Lung (tissue), 12 donors: ENCODE data around the gene INTS3. TPM values are rescaled to one million over a fixed set of nuclear protein-coding genes. Genes with fewer than 3 reads are reported as not detected.

Experiments used
- ATAC-seq: fragments of 200-7000 bp; cut with Tn5 transposase; one replicate; pipeline ENCODE4 v1.9.1; 2020; ENCODE audit warnings: moderate number of reproducible peaks; ENCODE audit not compliant: insufficient read depth, low FRiP score
- DNase-seq, 3 donors: peaks; one replicate each; pipeline ENCODE4 v3.0.0-alpha.2; 2013 to 2017
- H3K27ac ChIP-seq, 2 donors: one replicate each; pipeline ENCODE4 v1.5.1; 2013; ENCODE audit warnings: mild to moderate bottlenecking in 2 of 2, moderate library complexity in 2 of 2, control low read depth in 1 of 2, inconsistent platforms in 1 of 2, low read depth in 1 of 2, low read length in 1 of 2
- H3K27me3 ChIP-seq, 3 donors: one replicate each; pipeline ENCODE4 v1.5.1; 2013; ENCODE audit warnings: low read length in 2 of 3; ENCODE audit not compliant: control insufficient read depth in 3 of 3, insufficient read depth in 3 of 3
- H3K36me3 ChIP-seq, 4 donors: one replicate each; pipeline ENCODE4 v1.5.1; 2013; ENCODE audit warnings: low read length in 4 of 4, mild to moderate bottlenecking in 1 of 4, moderate library complexity in 1 of 4; ENCODE audit not compliant: control insufficient read depth in 4 of 4, insufficient read depth in 4 of 4
- H3K4me1 ChIP-seq, 5 donors: one replicate each; pipeline ENCODE4 v1.5.1; 2013; ENCODE audit warnings: low read length in 5 of 5, mild to moderate bottlenecking in 2 of 5, moderate library complexity in 1 of 5; ENCODE audit not compliant: control insufficient read depth in 5 of 5, insufficient read depth in 5 of 5
- H3K4me3 ChIP-seq: one replicate; pipeline ENCODE4 v1.5.1; 2013; ENCODE audit warnings: mild to moderate bottlenecking, control low read depth, moderate library complexity
- H3K9ac ChIP-seq, 2 donors: one replicate each; pipeline ENCODE4 v1.5.1; 2013; ENCODE audit warnings: low read length in 2 of 2, control low read depth in 1 of 2; ENCODE audit not compliant: insufficient read depth in 1 of 2
- H3K9me3 ChIP-seq, 4 donors: one replicate each; pipeline ENCODE4 v1.5.1; 2013; ENCODE audit warnings: low read length in 3 of 4, mild to moderate bottlenecking in 1 of 4, moderate library complexity in 1 of 4; ENCODE audit not compliant: control insufficient read depth in 4 of 4, insufficient read depth in 3 of 4
- WGBS, 2 donors: extraction: QIAGEN DNeasy Blood & Tissue Kit; methylation state at CpG; one replicate each; pipeline ENCODE4 v1.1.7; 2013; 5-methylcytosine and 5-hydroxymethylcytosine counted together
- polyA plus RNA-seq, 2 donors: library from polyadenylated mRNA; stranded (reverse); fragments of 200-250 nt; gene quantifications; one replicate each; pipeline ENCODE4 v1.2.1, GENCODE V29; 2013
- total RNA-seq, 2 donors: library from RNA; depleted of rRNA in 1 of 2; stranded (reverse); fragments of >200 nt in 1 of 2; gene quantifications; one replicate each; pipeline ENCODE4 v1.2.1, GENCODE V29; 2014 to 2021
- TF ChIP-seq, protein P1 (sequence below): IDR thresholded peaks from 2 replicates; pipeline ENCODE4 v1.5.1; 2012; ENCODE audit warnings: mild to moderate bottlenecking; ENCODE audit errors: control extremely low read depth, extremely low read depth
- donor health status: control.
- donor health status: control.
- donor health status: Bipolar disorder and iron deficiency.
- donor health status: healthy.
- donor health status: DM: yes; HTN: yes; CAD: no.

The INTS3 gene
- total and polyA plus RNA-seq, 4 donors, result 31.3 to 70.4 (median 51.0) TPM

DNA sequence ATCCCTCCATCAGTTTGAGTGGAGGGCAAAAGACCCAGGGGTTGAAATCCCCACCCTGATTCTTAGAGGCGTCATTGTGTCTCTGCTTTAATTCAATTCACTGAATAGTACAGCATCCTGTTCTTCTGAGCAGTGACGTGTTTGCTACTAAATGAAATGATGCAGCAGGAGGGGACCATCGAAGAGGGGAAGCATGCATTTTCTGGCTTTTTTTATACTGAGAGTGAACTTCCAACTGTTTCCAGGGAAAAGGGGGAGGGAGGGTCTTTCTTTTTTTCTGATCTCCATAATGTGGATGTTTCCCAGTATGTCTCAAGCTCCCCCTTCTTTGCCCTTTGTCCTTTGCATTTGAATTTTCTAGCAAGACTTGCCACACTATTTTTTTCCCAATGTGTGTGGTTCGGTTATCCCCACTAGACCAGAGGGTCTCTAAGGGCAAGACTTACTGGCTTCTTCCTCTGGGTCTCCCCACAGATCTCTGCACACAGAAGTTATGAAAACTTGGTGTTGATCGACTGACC lies 2.7 kb downstream of the INTS3 start:
- Histone ChIP-seq H3K36me3 (peaks cover 0 to 5% (median 2%) of the 10 kb centered on the region in 4 donors), H3K4me3 (no peak overlapping the region), H3K27ac (peak overlapping the region; percentile 36 to 42), H3K27me3 (no peaks in the 10 kb centered on the region), H3K9ac (peak overlapping the region in 1 of 2 donors; percentile 6), H3K4me1 (peaks cover 5 to 24% (median 18%) of the 10 kb centered on the region in 5 donors), H3K9me3 (no peaks in the 10 kb centered on the region)
- WGBS, 2 donors, result 64 to 73% methylated on average over 5 of the region's 5 CpGs
- ATAC-seq (no peak), DNase-seq (no peak)
- TF ChIP-seq, protein P1, sequence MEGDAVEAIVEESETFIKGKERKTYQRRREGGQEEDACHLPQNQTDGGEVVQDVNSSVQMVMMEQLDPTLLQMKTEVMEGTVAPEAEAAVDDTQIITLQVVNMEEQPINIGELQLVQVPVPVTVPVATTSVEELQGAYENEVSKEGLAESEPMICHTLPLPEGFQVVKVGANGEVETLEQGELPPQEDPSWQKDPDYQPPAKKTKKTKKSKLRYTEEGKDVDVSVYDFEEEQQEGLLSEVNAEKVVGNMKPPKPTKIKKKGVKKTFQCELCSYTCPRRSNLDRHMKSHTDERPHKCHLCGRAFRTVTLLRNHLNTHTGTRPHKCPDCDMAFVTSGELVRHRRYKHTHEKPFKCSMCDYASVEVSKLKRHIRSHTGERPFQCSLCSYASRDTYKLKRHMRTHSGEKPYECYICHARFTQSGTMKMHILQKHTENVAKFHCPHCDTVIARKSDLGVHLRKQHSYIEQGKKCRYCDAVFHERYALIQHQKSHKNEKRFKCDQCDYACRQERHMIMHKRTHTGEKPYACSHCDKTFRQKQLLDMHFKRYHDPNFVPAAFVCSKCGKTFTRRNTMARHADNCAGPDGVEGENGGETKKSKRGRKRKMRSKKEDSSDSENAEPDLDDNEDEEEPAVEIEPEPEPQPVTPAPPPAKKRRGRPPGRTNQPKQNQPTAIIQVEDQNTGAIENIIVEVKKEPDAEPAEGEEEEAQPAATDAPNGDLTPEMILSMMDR, result no peak

DNA sequence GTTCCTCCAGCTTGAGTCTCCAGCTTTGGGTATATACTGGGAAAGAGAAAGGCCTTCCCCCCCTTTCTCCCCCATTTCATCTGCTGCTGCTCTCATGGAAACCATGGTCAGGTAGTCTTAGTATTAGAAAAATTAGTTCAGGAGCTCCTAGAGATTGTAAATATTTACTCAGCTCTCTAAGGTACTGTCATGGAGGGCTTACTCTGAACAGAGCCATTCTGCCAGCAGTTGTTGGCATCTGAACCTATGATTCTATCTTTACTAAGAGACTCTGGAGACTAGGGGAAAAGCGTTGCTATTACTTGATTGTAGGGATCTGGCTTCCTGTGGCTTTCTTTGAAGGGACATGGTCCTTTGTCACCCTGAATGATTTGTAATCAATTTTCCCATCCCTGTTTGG lies 6.1 kb downstream of the INTS3 start:
- DNase-seq (peak in 1 of 3 donors; percentile 22), ATAC-seq (no peak)
- Histone ChIP-seq H3K27me3 (no peaks in the 10 kb centered on the region), H3K4me3 (no peak overlapping the region), H3K9me3 (no peaks in the 10 kb centered on the region), H3K9ac (no peak overlapping the region), H3K36me3 (peaks cover 0 to 7% (median 2%) of the 10 kb centered on the region in 4 donors), H3K27ac (peak overlapping the region in 1 of 2 donors; percentile 17), H3K4me1 (peaks cover 3 to 22% (median 13%) of the 10 kb centered on the region in 5 donors)
- TF ChIP-seq, protein P1, result no peak
- 46 to 75% methylated on average over 1 of the region's 1 CpG for WGBS, 2 donors

DNA sequence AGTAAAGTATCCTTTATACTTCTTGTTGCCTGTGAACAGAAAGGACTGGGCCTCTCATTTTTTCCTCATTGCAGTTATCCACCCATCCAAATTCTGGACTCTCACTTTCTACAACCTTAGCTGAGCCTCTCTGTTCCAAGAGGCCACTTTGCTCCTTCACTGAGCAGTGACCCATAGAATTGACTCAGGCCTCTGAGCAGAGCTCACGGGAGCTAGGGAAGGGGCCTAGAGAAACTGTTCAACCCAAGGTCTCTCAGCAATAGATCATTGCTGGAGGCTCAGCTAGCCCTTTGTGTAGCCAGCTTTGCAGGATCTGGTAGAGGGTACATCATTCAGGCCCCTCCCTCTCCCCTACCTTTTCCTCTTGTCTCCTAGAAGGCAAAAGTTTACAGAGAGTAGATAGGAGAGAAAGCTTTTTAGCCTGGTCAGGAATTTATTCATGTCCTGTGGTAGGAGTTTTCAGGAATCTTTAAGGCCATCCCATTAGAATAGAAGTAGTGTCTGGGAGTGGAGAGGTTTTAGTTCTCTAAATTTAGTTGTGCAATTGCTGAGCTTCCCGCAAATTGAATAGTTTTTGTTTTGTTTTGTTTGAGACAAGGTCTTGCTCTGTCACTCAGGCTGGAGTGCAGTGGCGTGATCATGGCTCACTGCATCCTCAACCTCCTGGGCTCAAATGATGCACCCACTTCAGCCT lies 6.7 kb downstream of the INTS3 start:
- Histone ChIP-seq H3K9ac (no peak overlapping the region), H3K36me3 (peaks cover 0 to 5% (median 4%) of the 10 kb centered on the region in 4 donors), H3K4me3 (no peak overlapping the region), H3K27ac (peak overlapping the region in 1 of 2 donors; percentile 86), H3K27me3 (no peaks in the 10 kb centered on the region), H3K4me1 (peaks cover 3 to 17% (median 8%) of the 10 kb centered on the region in 5 donors), H3K9me3 (no peaks in the 10 kb centered on the region)
- DNase-seq (no peak), ATAC-seq (peak; percentile 23)
- TF ChIP-seq, protein P1, result no peak
- 48 to 59% methylated on average over 3 of the region's 3 CpGs for WGBS, 2 donors
